NCI-H1436 treated with DMSO at 0.1 percent for 48 hours (cell line): ENCODE results near the gene SRP72.
"Not testable (repeated sequence)": the region's sequence is repeated elsewhere in the genome, so short reads cannot be mapped to it uniquely, and the experiment has no call there.

ENCODE experiments used
- DNase-seq: peaks from one replicate; lab custom pipeline; 2025; lab: John Stamatoyannopoulos, UW

The SRP72 gene

GRCh38 chr4:56465599-56466295 is 1.7 kb upstream of the SRP72 start:
- no peak for DNase-seq

GRCh38 chr4:56466296-56466761 is 1.1 kb upstream of the SRP72 start:
- not testable (repeated sequence) for DNase-seq

GRCh38 chr4:56466910-56467283 is 520 bp upstream of the SRP72 start:
- no peak for DNase-seq

- DNase-seq = no peak
Measured at GRCh38 chr4:56468097-56468422, 643 bp downstream of the SRP72 start.

DNA sequence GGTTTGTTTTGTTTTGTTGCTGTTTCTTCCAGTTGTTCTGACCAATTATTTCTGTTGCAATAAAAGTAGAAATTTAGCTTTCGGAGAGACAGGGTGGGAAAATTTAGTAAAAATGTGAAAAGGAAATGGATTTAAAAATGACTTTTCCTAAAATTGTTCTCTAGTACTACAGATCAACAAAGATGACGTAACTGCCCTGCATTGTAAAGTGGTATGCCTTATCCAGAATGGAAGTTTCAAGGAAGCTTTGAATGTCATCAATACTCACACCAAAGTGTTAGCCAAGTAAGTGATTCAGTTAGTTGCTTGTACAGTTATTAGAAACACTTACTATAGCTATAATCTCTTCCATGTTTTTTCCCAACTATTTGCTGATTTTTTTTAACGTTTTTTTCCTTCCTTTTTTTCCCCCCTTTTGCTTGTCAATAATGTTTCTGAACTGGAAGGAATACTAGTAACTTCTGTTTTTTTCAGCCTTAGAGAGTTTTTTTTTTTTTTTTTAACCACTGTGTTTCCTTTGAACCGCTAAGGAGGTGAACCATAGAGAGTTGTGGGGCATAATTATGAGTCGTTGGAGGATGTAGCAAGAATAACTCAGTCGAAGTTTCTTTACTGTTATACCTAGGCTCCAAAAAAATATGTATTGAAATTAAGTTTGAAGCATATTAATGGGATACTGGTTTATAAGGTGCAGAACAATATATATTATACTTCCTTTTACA is 2.2 kb downstream of the SRP72 start:
- no peak for DNase-seq

GRCh38 chr4:56475917-56476316 is 8.5 kb downstream of the SRP72 start:
- no peak for DNase-seq

DNA sequence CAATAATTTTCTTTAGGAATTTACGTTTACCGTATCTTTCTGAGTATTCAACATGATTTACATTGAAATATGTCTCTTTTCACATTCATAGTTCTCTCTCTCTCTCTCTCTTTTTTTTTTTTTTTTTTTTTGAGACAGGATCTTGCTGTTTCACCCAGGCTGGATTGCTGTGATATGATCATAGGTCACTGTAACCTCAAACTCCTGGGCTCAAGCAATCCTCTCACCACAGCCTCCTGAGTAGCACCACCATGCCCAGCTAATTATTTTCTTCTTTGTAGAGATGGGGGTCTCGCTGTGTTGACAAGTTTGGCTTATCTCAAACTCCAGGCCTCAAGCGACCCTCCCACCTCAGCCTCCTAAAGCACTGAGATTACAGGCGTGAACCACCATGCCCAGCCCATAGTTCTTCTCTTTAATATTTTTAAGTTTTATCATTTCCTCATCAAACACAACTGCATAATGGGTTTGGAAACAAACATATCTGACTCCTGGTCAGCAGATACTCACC is 9.8 kb downstream of the SRP72 start:
- no peak for DNase-seq

GRCh38 chr4:56480691-56481090 is 13.3 kb downstream of the SRP72 start:
- DNase-seq = no peak

- no peak for DNase-seq
Measured at GRCh38 chr4:56496241-56496640, 28.8 kb downstream of the SRP72 start.

- DNase-seq = no peak
Measured at GRCh38 chr4:56505269-56506130, 38.1 kb downstream of the SRP72 start, which contains the start of gene ARL9. Gene ARL9 (plus strand): TSS chr4:56505791. CDS start chr4:56505863, 72 bp downstream.

- DNase-seq = no peak
Measured at GRCh38 chr4:56511098-56511497, 43.7 kb downstream of the SRP72 start.

DNA sequence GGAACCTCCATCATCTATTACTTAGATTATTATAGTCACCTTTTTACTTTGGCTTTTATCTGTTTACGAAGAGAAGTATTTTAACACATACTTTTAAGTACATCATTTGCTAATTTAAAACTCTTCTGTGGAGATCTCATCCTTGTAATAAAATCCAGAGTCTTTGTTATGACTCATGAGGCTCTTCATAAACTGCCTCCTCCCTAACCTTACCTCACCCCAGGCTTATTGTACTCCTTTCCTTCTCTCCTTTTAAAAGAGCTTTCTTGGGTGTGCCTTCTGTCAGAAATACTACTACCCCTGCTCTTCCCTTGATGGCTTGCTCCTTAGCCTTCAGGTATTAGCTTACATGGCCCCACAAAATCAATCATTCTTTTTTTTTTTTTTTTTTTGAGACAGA is 44.7 kb downstream of the SRP72 start:
- no peak for DNase-seq

GRCh38 chr4:56513517-56513916 is 46.1 kb downstream of the SRP72 start:
- no peak for DNase-seq

DNA sequence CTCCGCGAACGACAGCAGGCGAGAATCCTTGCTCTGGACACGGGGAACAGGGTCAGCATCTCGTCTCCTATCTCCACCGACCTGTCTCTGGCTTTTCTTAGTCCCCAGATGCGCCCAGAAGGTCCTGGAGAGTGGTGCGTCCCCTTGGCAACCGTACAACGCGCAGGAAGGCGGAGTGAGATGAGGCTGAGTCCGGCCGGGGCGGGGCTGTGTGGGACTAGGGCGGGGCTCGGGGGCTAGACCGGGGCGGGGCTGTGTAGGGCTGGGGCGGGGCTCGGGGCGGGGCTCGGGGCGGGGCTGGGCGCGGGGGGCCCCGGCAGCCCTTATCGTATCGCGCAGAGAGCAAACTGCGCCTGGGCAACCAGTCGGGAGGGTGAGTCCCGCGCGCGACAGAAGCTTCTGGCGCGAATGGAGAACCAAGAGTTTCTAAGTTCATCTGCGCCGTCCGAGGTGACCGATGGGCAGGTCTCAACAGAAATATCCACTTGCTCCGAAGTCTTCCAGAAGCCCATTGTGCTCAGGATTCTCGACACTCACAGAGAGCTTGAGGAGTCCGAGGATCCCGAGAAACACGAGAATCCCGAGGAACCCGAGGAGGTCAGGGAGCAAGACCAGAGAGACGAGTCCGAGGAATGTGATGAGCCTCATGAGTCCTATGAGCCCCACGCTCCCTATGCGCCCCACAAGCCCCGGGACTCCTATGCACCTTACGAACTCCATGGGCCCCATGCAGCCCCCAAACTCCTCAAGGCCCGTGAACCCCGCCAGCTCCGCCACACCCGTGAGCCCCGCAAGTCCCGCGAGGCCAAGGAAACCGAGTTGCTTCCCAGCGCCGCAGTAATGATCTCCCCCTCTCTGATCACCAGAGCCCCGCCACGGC is 63.1 kb downstream of the SRP72 start:
- DNase-seq = no peak

DNA sequence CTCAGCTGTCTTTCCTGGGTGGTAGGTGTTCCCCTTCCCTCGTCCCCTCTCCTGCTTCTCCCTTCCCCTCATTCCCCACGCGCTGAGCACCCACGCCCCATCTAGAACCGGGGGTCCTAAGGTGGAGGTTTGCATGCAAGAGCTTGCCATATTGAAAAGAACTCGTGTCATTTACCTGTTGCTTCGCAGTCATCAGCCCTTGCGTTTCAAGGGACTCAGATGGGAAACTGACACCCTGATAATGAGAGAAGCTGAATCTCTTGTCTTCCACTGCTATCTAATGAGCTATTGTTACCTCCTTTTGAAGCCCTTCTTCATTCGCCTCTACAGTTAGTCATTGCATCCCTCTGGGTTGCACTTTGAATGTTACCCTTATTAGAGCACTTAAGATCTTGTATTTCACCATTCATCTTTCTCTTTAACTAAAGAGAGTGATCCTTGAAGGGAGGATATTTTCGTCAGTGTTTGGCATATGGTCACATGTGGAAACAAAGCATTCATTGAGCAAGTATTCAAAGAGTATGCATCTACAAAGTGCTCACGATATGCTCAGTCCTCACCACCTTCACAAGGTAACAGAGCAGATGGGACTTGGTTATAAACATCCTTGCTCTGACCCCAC is 63.8 kb downstream of the SRP72 start:
- DNase-seq = no peak

DNA sequence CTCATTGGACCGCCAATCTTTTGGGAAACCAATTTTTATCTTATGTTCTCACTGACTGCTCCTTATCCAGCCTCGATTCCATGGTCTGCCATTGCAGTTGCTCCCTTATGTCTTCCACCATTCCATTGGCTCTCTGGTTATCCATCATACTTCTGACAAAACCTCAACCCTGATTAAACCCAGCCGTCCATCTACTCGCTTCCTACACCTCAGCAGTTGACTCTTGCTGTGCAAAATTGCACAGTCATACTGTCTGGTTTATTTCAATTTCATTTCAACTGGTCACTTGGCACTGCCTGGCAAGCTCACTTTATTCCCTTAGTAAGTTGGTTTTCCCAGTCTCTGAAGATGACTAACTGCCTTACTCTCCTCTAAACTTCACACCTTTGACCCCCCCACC is 64.4 kb downstream of the SRP72 start:
- DNase-seq = no peak

DNA sequence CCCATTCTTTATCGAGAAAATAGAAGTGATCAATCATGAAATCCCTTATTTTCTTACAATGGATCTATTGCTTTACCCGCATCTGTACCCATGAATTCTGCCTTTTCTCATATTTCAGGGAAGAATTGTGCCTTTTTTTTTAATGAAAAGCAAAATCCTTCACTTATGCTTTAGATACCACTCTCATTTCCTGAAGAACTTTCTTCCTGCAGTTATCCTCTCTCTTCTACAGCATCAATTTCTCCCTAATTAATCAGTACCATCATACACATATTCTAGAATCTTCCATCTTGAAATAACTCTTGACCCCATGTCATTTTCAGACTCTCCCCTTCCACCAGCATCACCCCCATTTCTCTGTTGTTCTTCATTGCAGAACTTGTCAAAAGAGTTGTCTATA is 64.8 kb downstream of the SRP72 start:
- DNase-seq = no peak

GRCh38 chr4:56535915-56536314 is 68.5 kb downstream of the SRP72 start:
- DNase-seq = no peak

- no peak for DNase-seq
Measured at GRCh38 chr4:56537147-56537546, 69.7 kb downstream of the SRP72 start.

DNA sequence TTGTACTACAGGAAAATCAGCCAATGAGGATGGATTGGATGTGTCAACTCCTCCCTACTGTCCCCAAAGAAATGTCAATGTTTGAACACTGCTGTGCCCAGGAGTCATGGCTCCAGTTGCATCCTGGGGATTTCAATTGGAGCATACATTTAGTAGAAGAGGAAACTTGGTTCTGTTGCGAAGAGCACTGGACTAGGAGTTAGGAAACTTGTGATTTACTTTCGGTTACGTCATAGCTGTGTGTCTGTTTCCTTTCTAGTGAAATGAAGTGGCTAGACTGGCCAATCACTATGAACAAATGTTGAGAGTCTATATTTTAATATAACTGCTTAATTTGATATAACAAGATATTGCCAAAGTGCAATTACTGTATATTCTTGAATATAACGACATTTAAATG is 73.4 kb downstream of the SRP72 start:
- no peak for DNase-seq

DNA sequence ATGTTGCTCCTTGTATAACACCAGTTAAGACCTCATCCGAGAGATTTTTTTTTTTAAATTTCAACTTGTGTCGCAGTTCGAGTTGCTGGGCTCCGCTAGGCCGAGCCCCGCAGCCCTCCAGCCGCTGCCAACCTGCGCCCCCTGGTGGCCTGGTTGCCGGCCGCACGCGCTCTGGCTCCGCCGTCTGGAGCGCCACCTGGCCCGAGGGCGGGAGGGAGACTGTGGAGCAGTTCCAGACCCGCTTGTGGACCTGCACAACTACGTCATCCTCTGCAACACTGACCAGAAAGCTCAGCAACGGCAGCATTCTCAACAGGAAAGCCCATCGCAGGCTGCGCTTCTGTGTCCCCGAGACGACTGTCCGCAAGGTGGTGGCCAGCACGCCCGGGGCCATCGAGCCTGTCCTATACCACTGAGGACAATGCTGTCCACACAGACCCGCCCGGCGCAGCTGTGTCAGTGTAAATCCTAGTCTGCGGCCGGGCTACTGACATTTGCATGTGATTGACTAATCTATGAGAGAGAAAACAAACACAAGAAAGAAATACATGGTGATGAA is 77.2 kb downstream of the SRP72 start:
- DNase-seq = no peak
